Right lobe of liver (tissue), 4 donors: ENCODE results near the gene SLC35A3.

Experiments used
- CTCF ChIP-seq, 4 donors: fragments of 200-600 bp in 3 of 4; fragments of 450-650 bp in 1 of 4; IDR thresholded peaks; one replicate each; pipeline versions ENCODE4 v1.5.1 to v1.8.0; 2016 to 2022; ENCODE audit warnings: antibody characterized with exemption in 4 of 4, mild to moderate bottlenecking in 2 of 4
- POLR2A ChIP-seq: fragments of 450-650 bp; IDR thresholded peaks from one replicate; pipeline ENCODE4 v1.6.1; 2017; ENCODE audit warnings: antibody characterized with exemption, mild to moderate bottlenecking
- donor health status: DM: no; HTN: no; CAD: no.
- donor health status: DM: no; HTN: no; CAD: no.
- donor health status: DM: no; HTN: yes; CAD: no.

GRCh38 chr1:99975529-99975928 lies 5.7 kb downstream of the SLC35A3 start:
- TF ChIP-seq POLR2A: no peak
- TF ChIP-seq CTCF (IDR thresholded peaks at IDR 0.05): no peak
